ENCODE measurements around the gene SMIM3.

DNA sequence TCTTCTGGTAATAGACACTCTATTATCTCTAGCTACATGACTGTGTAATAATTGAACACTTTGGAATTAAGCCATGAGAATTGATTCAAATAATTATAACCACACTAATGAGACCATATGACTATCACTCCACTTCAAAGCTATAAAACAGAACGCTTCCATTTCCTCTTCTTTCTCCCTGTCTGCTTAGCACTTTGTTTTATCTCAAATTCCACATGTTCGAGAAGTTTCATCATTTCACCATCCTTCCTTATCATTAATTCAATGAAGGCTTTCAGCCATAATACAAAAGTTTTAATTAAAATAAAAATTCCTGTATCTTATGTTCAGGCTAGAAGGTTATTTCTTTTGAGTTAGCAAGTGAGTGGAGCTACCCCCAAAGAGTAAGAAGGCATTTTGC lies 12.3 kb upstream of the SMIM3 start:
- TF ChIP-seq, protein P1, sequence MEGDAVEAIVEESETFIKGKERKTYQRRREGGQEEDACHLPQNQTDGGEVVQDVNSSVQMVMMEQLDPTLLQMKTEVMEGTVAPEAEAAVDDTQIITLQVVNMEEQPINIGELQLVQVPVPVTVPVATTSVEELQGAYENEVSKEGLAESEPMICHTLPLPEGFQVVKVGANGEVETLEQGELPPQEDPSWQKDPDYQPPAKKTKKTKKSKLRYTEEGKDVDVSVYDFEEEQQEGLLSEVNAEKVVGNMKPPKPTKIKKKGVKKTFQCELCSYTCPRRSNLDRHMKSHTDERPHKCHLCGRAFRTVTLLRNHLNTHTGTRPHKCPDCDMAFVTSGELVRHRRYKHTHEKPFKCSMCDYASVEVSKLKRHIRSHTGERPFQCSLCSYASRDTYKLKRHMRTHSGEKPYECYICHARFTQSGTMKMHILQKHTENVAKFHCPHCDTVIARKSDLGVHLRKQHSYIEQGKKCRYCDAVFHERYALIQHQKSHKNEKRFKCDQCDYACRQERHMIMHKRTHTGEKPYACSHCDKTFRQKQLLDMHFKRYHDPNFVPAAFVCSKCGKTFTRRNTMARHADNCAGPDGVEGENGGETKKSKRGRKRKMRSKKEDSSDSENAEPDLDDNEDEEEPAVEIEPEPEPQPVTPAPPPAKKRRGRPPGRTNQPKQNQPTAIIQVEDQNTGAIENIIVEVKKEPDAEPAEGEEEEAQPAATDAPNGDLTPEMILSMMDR (conservative IDR thresholded peaks at IDR 0.05; ENCODE audit: low read depth, low read length): no peak
- TF ChIP-seq EZH2 (IDR thresholded peaks at IDR 0.05; ENCODE audit: borderline replicate concordance, low read depth, low read length, poor library complexity, severe bottlenecking): no peak
